Endodermal cell (in vitro differentiated cells): ENCODE results near the gene ATMIN. TPM values are rescaled to one million over a fixed set of nuclear protein-coding genes. Genes with fewer than 3 reads are reported as not detected.

Experiments
- DNase-seq: peaks from one replicate; pipeline ENCODE4 v3.0.0-alpha.2; 2017
- H3K27ac ChIP-seq: 2 replicates; pipeline ENCODE4 v1.5.1; 2013; ENCODE audit warnings: mild to moderate bottlenecking, low read depth, low read length, moderate library complexity
- H3K27me3 ChIP-seq: 2 replicates; pipeline ENCODE4 v1.6.1; 2013; ENCODE audit warnings: mild to moderate bottlenecking, low read length, moderate library complexity; ENCODE audit not compliant: insufficient read depth, control insufficient read depth, poor library complexity, severe bottlenecking
- H3K36me3 ChIP-seq: 2 replicates; pipeline ENCODE4 v1.7.0; 2013; ENCODE audit warnings: mild to moderate bottlenecking, low read length, moderate library complexity; ENCODE audit not compliant: control insufficient read depth, insufficient read depth
- H3K4me1 ChIP-seq: one replicate; pipeline ENCODE4 v1.7.0; 2013; ENCODE audit warnings: low read length; ENCODE audit not compliant: control insufficient read depth, insufficient read depth
- H3K4me3 ChIP-seq: 2 replicates; pipeline ENCODE4 v1.5.1; 2013; ENCODE audit warnings: mild to moderate bottlenecking, low read length, moderate library complexity
- H3K9ac ChIP-seq: 2 replicates; pipeline ENCODE4 v1.6.1; 2013; ENCODE audit warnings: mild to moderate bottlenecking, low read length, moderate library complexity; ENCODE audit not compliant: poor library complexity, severe bottlenecking; ENCODE audit errors: extremely low read depth
- H3K9me3 ChIP-seq: 2 replicates; pipeline ENCODE4 v1.6.1; 2013; ENCODE audit warnings: mild to moderate bottlenecking, low read length, moderate library complexity; ENCODE audit not compliant: control insufficient read depth
- H3K27ac Mint-ChIP-seq: 2 replicates; pipeline ENCODE4 v1.8.0; 2020; ENCODE audit warnings: mixed read lengths
- H3K27me3 Mint-ChIP-seq: 2 replicates; pipeline ENCODE4 v1.8.0; 2021; ENCODE audit warnings: mild to moderate bottlenecking, mixed read lengths; ENCODE audit not compliant: insufficient read depth
- H3K36me3 Mint-ChIP-seq: 2 replicates; pipeline ENCODE4 v1.8.0; 2020; ENCODE audit warnings: low read depth, mixed read lengths
- H3K4me1 Mint-ChIP-seq: 2 replicates; pipeline ENCODE4 v1.8.0; 2020; ENCODE audit warnings: mixed read lengths
- H3K4me3 Mint-ChIP-seq: 2 replicates; pipeline ENCODE4 v1.8.0; 2020; ENCODE audit warnings: mild to moderate bottlenecking, moderate library complexity, mixed read lengths
- H3K9me3 Mint-ChIP-seq: 2 replicates; pipeline ENCODE4 v1.8.0; 2020; ENCODE audit warnings: mild to moderate bottlenecking, mixed read lengths
- WGBS, 2 experiments: methylation state at CpG; one replicate each; pipeline versions ENCODE4 v1.1.5 to v1.1.7; 2013; ENCODE audit warnings: missing lambda C conversion rate in 2 of 2, mixed read lengths in 1 of 2; ENCODE audit not compliant: insufficient coverage in 1 of 2, insufficient read length in 1 of 2; 5-methylcytosine and 5-hydroxymethylcytosine counted together
- total RNA-seq, 2 donors: library from RNA; stranded (reverse); fragmentation: NEBNext Ultra II Directional in 1 of 2; extraction: Animal tissue kit (Norgen Biotek cat#: 25700) in 1 of 2; gene quantifications; 2 replicates in 1 of 2; 3 replicates in 1 of 2; pipeline ENCODE4 v1.2.1, GENCODE V29; 2021
- TF ChIP-seq, protein P1 (sequence below): fragments of 200-600 bp; sonication (generic); conservative IDR thresholded peaks from 2 replicates; pipeline ENCODE4 v1.5.0; 2021; ENCODE audit warnings: antibody characterized with exemption, mild to moderate bottlenecking

ATMIN gene
- total RNA-seq, 2 donors from 2014 or later = 45.7 to 53.6 TPM

DNA sequence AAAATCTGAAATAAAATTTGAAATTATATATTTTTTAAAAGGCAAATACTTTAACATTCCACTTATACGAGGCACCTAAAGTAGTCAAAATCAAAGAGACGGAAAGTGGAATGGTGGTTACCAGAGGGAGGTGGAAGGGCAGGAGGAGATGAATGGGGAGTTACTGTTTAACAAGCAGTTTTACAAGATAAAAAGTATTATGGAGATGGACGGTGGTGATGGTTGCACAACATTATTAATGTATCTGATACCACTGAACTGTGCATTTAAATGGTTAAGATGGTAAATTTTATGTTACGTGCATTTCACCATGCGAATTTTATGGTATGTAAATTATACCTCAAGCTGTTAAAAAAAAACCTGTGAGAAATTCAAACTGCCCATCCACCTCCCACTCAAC lies 34.3 kb upstream of the ATMIN start:
- Mint-ChIP-seq H3K27me3 (no peaks in the 10 kb centered on the region), H3K36me3 (peaks cover 18% of the 10 kb centered on the region), H3K4me3 (no peak overlapping the region), H3K27ac (no peak overlapping the region), H3K9me3 (peaks cover 6% of the 10 kb centered on the region), H3K4me1 (peaks cover 21% of the 10 kb centered on the region)
- H3K27me3 ChIP-seq = no peaks in the 10 kb centered on the region
- DNase-seq = no peak
- no peak overlapping the region for H3K9ac ChIP-seq
- 99 to 100% methylated on average over 3 to 5 of the region's 5 CpGs for WGBS, 2 experiments
- TF ChIP-seq, protein P1, sequence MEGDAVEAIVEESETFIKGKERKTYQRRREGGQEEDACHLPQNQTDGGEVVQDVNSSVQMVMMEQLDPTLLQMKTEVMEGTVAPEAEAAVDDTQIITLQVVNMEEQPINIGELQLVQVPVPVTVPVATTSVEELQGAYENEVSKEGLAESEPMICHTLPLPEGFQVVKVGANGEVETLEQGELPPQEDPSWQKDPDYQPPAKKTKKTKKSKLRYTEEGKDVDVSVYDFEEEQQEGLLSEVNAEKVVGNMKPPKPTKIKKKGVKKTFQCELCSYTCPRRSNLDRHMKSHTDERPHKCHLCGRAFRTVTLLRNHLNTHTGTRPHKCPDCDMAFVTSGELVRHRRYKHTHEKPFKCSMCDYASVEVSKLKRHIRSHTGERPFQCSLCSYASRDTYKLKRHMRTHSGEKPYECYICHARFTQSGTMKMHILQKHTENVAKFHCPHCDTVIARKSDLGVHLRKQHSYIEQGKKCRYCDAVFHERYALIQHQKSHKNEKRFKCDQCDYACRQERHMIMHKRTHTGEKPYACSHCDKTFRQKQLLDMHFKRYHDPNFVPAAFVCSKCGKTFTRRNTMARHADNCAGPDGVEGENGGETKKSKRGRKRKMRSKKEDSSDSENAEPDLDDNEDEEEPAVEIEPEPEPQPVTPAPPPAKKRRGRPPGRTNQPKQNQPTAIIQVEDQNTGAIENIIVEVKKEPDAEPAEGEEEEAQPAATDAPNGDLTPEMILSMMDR = no peak
- H3K4me3 ChIP-seq = no peak overlapping the region
- no peak overlapping the region for H3K27ac ChIP-seq
- peaks cover 12% of the 10 kb centered on the region for H3K36me3 ChIP-seq
- H3K9me3 ChIP-seq = no peaks in the 10 kb centered on the region
- peaks cover 5% of the 10 kb centered on the region for H3K4me1 ChIP-seq

DNA sequence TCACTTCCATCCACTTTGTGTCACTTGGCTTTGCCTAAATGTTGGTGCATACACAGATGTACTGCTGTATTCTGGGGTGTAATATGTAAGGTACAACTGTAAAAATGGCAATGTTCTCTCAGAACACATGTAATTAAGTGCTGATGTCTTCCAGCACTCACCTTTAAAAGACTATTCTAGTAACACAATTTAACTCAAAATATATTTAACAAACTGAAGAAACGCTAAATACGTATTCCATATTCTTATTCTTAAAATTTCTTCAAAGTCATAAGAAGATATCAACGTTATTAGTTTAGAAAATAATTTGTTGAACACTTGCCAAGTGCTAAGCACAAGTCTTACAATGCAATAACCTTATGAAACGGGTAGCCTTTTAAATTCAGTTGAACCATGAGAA lies 32.6 kb upstream of the ATMIN start:
- Mint-ChIP-seq H3K9me3 (peaks cover 6% of the 10 kb centered on the region), H3K36me3 (peaks cover 18% of the 10 kb centered on the region), H3K4me3 (no peak overlapping the region), H3K27ac (no peak overlapping the region), H3K27me3 (no peaks in the 10 kb centered on the region), H3K4me1 (peaks cover 12% of the 10 kb centered on the region)
- no peaks in the 10 kb centered on the region for H3K27me3 ChIP-seq
- peaks cover 6% of the 10 kb centered on the region for H3K36me3 ChIP-seq
- DNase-seq = no peak
- H3K27ac ChIP-seq = no peak overlapping the region
- TF ChIP-seq, protein P1 = no peak
- H3K4me3 ChIP-seq = no peak overlapping the region
- H3K4me1 ChIP-seq = no peaks in the 10 kb centered on the region
- whole genome bisulfite sequencing, 2 experiments = 95 to 96% methylated on average over 3 to 4 of the region's 4 CpGs
- H3K9ac ChIP-seq = no peak overlapping the region
- no peaks in the 10 kb centered on the region for H3K9me3 ChIP-seq

DNA sequence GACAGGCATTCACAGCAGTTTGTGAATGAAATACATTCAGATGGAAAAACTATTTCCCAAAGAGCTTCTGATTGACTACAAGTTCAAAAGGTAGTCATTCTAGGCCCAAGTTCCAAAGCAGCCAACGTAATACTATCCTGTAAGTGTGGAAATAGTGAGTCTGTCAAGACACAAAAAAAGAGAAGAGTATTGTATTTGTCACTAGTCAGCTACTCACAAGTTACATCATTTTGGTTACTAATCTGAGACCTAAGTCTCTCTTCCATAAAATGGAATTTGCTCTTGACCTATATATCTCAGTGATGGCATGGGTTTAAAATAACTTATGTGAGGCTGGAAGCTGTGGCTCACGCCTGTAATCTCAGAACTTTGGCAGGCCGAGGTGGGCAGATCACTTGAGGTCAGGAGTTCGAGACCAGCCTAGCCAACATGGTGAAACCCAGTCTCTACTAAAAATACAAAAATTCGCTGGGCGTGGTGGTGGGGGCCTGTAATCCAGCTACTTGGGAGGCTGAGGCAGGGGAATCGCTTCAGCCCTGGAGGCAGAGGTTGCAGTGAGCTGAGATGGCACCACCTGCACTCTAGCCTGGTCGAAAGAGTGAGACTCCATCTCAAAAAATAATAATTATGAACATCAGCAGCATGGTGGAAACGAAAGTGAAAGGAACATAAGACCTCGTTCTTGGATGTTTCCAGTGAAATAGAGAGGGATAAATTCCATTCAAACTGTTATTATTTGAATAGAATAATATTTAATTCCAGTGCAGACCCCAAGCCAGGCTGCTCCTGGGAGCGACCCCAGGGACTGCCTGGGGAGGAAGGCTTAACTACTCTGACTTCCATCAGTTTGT lies 31.8 kb upstream of the ATMIN start:
- H3K27ac ChIP-seq = no peak overlapping the region
- Mint-ChIP-seq H3K4me1 (peaks cover 12% of the 10 kb centered on the region), H3K4me3 (no peak overlapping the region), H3K27me3 (no peaks in the 10 kb centered on the region), H3K36me3 (peaks cover 16% of the 10 kb centered on the region), H3K9me3 (peaks cover 6% of the 10 kb centered on the region), H3K27ac (no peak overlapping the region)
- no peaks in the 10 kb centered on the region for H3K9me3 ChIP-seq
- no peak overlapping the region for H3K9ac ChIP-seq
- DNase-seq = no peak
- no peaks in the 10 kb centered on the region for H3K4me1 ChIP-seq
- no peaks in the 10 kb centered on the region for H3K27me3 ChIP-seq
- 80 to 87% methylated on average over 9 to 11 of the region's 11 CpGs for WGBS, 2 experiments
- H3K4me3 ChIP-seq = no peak overlapping the region
- TF ChIP-seq, protein P1 = no peak
- H3K36me3 ChIP-seq = peaks cover 6% of the 10 kb centered on the region
